Ovary (tissue), 3 donors: ENCODE results near the gene DSCAML1.

Experiments used
- CTCF ChIP-seq, 3 donors: fragments of 450-650 bp in 2 of 3; fragments of 200-600 bp in 1 of 3; IDR thresholded peaks; one replicate each; pipeline versions ENCODE4 v1.5.1 to v1.8.0; 2016 to 2022; ENCODE audit warnings: antibody characterized with exemption in 3 of 3, mild to moderate bottlenecking in 1 of 3
- EP300 ChIP-seq: sonication (generic); formaldehyde crosslinking; IDR thresholded peaks from one replicate; pipeline ENCODE4 v1.6.1; 2017; ENCODE audit warnings: antibody characterized with exemption
- POLR2A ChIP-seq: fragments of 450-650 bp; IDR thresholded peaks from one replicate; pipeline ENCODE4 v1.6.1; 2017; ENCODE audit warnings: antibody characterized with exemption, mild to moderate bottlenecking, moderate library complexity
- donor health status: DM: no; HTN: no; CAD: no.

DNA sequence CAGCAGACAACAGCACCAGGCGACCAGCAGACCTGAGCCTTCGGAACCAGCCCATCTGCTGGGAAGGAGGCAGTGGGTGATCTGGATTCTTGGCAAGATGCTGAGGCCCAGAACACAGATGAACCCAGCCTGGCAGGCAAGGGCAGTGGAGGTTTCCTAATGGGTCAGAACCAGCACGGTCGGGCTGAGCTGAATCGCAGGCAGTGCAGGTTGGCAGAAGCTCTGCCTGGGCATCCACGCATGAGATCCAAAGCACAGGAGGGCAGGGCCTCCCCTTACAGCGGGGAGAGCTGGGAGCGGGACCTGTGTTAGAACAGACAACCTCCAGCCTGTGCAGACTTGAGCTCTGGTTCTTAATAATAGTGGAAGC is 47.5 kb downstream of the DSCAML1 start:
- no peak for TF ChIP-seq CTCF (IDR thresholded peaks at IDR 0.05)
- TF ChIP-seq EP300, result no peak
- no peak for TF ChIP-seq POLR2A
